Neural cell (in vitro differentiated cells): ENCODE data around the gene F11R.

Experiments used
- CTCF ChIP-seq: fragments of 450-650 bp; IDR thresholded peaks from 2 replicates; pipeline ENCODE4 v1.5.1; 2014; ENCODE audit warnings: antibody characterized with exemption, mild to moderate bottlenecking, moderate library complexity; ENCODE audit not compliant: poor library complexity, severe bottlenecking
- MXI1 ChIP-seq: fragments of 450-650 bp; conservative IDR thresholded peaks from 2 replicates; pipeline ENCODE4 v1.6.1; 2014; ENCODE audit warnings: antibody characterized with exemption, mild to moderate bottlenecking; ENCODE audit not compliant: poor library complexity, severe bottlenecking
- SMC3 ChIP-seq: fragments of 450-650 bp; conservative IDR thresholded peaks from 2 replicates; pipeline ENCODE4 v1.6.1; 2014; ENCODE audit warnings: antibody characterized with exemption, mild to moderate bottlenecking, moderate library complexity; ENCODE audit not compliant: poor library complexity
- TAF1 ChIP-seq: IDR thresholded peaks from 2 replicates; pipeline ENCODE4 v1.6.1; 2012; ENCODE audit warnings: low read depth

- TF ChIP-seq SMC3 (no peak), CTCF (no peak), MXI1 (no peak), TAF1 (no peak)
Measured at GRCh38 chr1:160956966-160957365, 64.0 kb downstream of the F11R start.
